ENCODE data around the gene ANTXRL. TPM values are rescaled to one million over a fixed set of nuclear protein-coding genes. Genes with fewer than 3 reads are reported as not detected.

ANTXRL gene
- total RNA-seq: not detected in 2 replicates

GRCh38 chr10:46286991-46287693 lies at the start of gene ANTXRL:
TSS of gene ANTXRL (plus strand) at chr10:46286997. CDS start at chr10:46287263, 266 bp downstream.

DNA sequence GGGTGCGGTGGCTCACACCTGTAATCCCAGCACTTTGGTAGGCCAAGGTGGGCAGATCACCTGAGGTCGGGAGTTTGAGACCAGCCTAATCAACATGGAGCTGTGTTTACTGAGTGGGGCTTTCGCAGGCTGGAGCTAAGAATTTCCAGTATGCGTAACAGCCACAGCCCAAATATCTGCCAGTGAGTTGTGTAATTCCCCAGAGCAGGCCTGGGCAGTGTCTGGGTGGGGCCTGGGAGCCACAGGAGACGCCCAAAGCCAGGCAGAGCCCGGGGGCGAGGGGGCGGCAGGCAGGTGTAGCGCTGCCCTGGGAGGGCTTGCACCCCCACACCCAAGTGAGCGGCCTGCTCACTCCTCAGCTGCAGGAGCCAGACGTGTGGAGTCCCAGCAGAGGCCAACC lies 88.6 kb downstream of the ANTXRL start, which contains the start of gene ANXA8L1:
Gene ANXA8L1, plus strand, starts transcription at position 371 of the 400 bp plus-strand sequence. CDS start 76 bp downstream, outside the sequence.

Other genes with a start within 250 kb of the ANTXRL start
- not detected in 2 replicates for gene MSMB, start 240.7 kb upstream of the ANTXRL start, total RNA-seq
- 9.3 TPM in 1 of 2 replicates, not detected in the other for gene ANXA8L1, start 88.8 kb downstream of the ANTXRL start, total RNA-seq
- 0.82 TPM in 1 of 2 replicates, not detected in the other for gene NPY4R, start 179.0 kb downstream of the ANTXRL start, total RNA-seq

Measured in pericardium fibroblast (primary cell).